IMR-90 (cell line): ENCODE data around the gene UBTFL1. TPM values are rescaled to one million over a fixed set of nuclear protein-coding genes. Genes with fewer than 3 reads are reported as not detected.
"Not testable (repeated sequence)": the region's sequence is repeated elsewhere in the genome, so short reads cannot be mapped to it uniquely, and the experiment has no call there.

ENCODE experiments used
- ATAC-seq: fragments of 200-7000 bp; cut with Tn5 transposase; 2 replicates; pipeline ENCODE4 v1.9.1; 2020; ENCODE audit warnings: low read depth, mild to moderate bottlenecking, moderate library complexity
- BruUV-seq: library from RNA; stranded (reverse); fragments of 400-500 nt; replicated peaks from 2 replicates; lab custom pipeline; 2021; lab: Mats Ljungman, UMichigan
- CTCF ChIA-PET: fragments of 300-600 bp; formaldehyde crosslinking; extraction: SDS; loops from one replicate; lab custom pipeline; 2021; ENCODE audit warnings: antibody characterized with exemption; lab: Yijun Ruan, JAX
- POLR2A ChIA-PET: fragments of 300-600 bp; sonication (Branson Sonifier 250); formaldehyde crosslinking; loops from one replicate; lab custom pipeline; 2022; ENCODE audit warnings: antibody characterized with exemption; ENCODE audit not compliant: unreplicated experiment; lab: Charles Lee
- DNase-seq: peaks from one replicate; pipeline ENCODE4 v3.0.0; 2013
- H2AFZ ChIP-seq: replicated peaks from 2 replicates; pipeline ENCODE3; 2013; ENCODE audit warnings: low read length, mild to moderate bottlenecking; ENCODE audit not compliant: poor library complexity
- H2AK5ac ChIP-seq: 2 replicates; pipeline ENCODE4 v1.6.1; 2013; ENCODE audit warnings: low read depth, low read length, inconsistent platforms
- H2AK9ac ChIP-seq: replicated peaks from 2 replicates; pipeline ENCODE3; 2013; ENCODE audit warnings: mild to moderate bottlenecking, low read depth, low read length, moderate library complexity; ENCODE audit not compliant: poor library complexity
- H2BK120ac ChIP-seq: 2 replicates; pipeline ENCODE4 v1.6.1; 2013; ENCODE audit warnings: low read depth, low read length, inconsistent platforms
- H2BK15ac ChIP-seq: 3 replicates; pipeline ENCODE4 v1.6.1; 2013; ENCODE audit warnings: low read depth, low read length, inconsistent platforms
- H2BK20ac ChIP-seq: 2 replicates; pipeline ENCODE4 v1.6.1; 2013; ENCODE audit warnings: low read depth, mild to moderate bottlenecking, inconsistent platforms, low read length, moderate library complexity
- H2BK5ac ChIP-seq: 2 replicates; pipeline ENCODE4 v1.6.1; 2013; ENCODE audit warnings: mild to moderate bottlenecking, low read depth, low read length, inconsistent platforms; ENCODE audit not compliant: poor library complexity, severe bottlenecking
- H3K14ac ChIP-seq: replicated peaks from 2 replicates; pipeline ENCODE4 v1.6.1; 2013; ENCODE audit warnings: low read depth, low read length, inconsistent platforms
- H3K18ac ChIP-seq: 2 replicates; pipeline ENCODE4 v1.6.1; 2013; ENCODE audit warnings: low read depth, low read length, control low read depth
- H3K23ac ChIP-seq: 2 replicates; pipeline ENCODE4 v1.6.1; 2013; ENCODE audit warnings: low read depth, low read length, inconsistent platforms
- H3K27ac ChIP-seq: 2 replicates; pipeline ENCODE4 v1.5.1; 2013; ENCODE audit warnings: mild to moderate bottlenecking, control low read depth, low read length; ENCODE audit not compliant: insufficient read depth
- H3K27me3 ChIP-seq: 2 replicates; pipeline ENCODE4 v1.6.1; 2013; ENCODE audit warnings: low read length; ENCODE audit not compliant: control insufficient read depth, insufficient read depth
- H3K36me3 ChIP-seq: 2 replicates; pipeline ENCODE4 v1.6.1; 2013; ENCODE audit warnings: low read length, mixed read lengths; ENCODE audit not compliant: control insufficient read depth, insufficient read depth
- H3K4ac ChIP-seq: 2 replicates; pipeline ENCODE4 v1.6.1; 2013; ENCODE audit warnings: low read depth, low read length, inconsistent platforms
- H3K4me1 ChIP-seq: 2 replicates; pipeline ENCODE4 v1.6.1; 2013; ENCODE audit warnings: low read length, mixed read lengths; ENCODE audit not compliant: control insufficient read depth, insufficient read depth
- H3K4me2 ChIP-seq: 2 replicates; pipeline ENCODE4 v1.6.1; 2013; ENCODE audit warnings: low read depth, mild to moderate bottlenecking, control low read depth, low read length, moderate library complexity
- H3K4me3 ChIP-seq: 2 replicates; pipeline ENCODE4 v1.5.1; 2013; ENCODE audit warnings: low read depth, mild to moderate bottlenecking, control low read depth, low read length, moderate library complexity; ENCODE audit not compliant: insufficient read depth
- H3K56ac ChIP-seq: 2 replicates; pipeline ENCODE4 v1.6.1; 2013; ENCODE audit warnings: low read length, inconsistent platforms; ENCODE audit not compliant: insufficient read depth; ENCODE audit errors: extremely low read depth
- H3K79me1 ChIP-seq, 2 experiments: 2 replicates each; pipeline ENCODE4 v1.6.1; 2013; ENCODE audit warnings: low read length in 2 of 2, inconsistent platforms in 1 of 2, low read depth in 1 of 2
- H3K9ac ChIP-seq: 2 replicates; pipeline ENCODE4 v1.6.1; 2013; ENCODE audit warnings: low read depth, low read length, control low read depth
- H3K9me1 ChIP-seq: 2 replicates; pipeline ENCODE4 v1.6.1; 2013; ENCODE audit warnings: low read length, inconsistent platforms; ENCODE audit not compliant: insufficient read depth
- H3K9me3 ChIP-seq: 2 replicates; pipeline ENCODE4 v1.6.1; 2013; ENCODE audit warnings: low read length; ENCODE audit not compliant: control insufficient read depth, insufficient read depth
- H4K20me1 ChIP-seq: 2 replicates; pipeline ENCODE4 v1.6.1; 2013; ENCODE audit warnings: low read length, inconsistent platforms; ENCODE audit not compliant: insufficient read depth
- H4K5ac ChIP-seq: 2 replicates; pipeline ENCODE4 v1.6.1; 2013; ENCODE audit warnings: mild to moderate bottlenecking, low read depth, low read length, control low read depth
- H4K8ac ChIP-seq, 2 experiments: 2 replicates each; pipeline ENCODE4 v1.6.1; 2013; ENCODE audit warnings: low read depth in 2 of 2, low read length in 2 of 2, control low read depth in 1 of 2, inconsistent platforms in 1 of 2
- H4K91ac ChIP-seq: 2 replicates; pipeline ENCODE4 v1.6.1; 2013; ENCODE audit warnings: low read depth, low read length, inconsistent platforms; ENCODE audit not compliant: insufficient read depth
- WGBS, 2 experiments: methylation state at CpG; one replicate each; pipeline versions ENCODE4 v1.1.5 to v1.1.7; 2013; ENCODE audit warnings: missing lambda C conversion rate in 2 of 2; ENCODE audit not compliant: insufficient read length in 1 of 2; ENCODE audit errors: extremely low coverage in 2 of 2; 5-methylcytosine and 5-hydroxymethylcytosine counted together
- dilution Hi-C: fragments of 300-500 bp; cut with HindIII; formaldehyde crosslinking; loops from one replicate; pipeline ENCODE4 v1.14.3; 2018; ENCODE audit warnings: low sequenced_read_pairs; ENCODE audit not compliant: unreplicated experiment
- in situ Hi-C: fragments of 300-500 bp; cut with MboI; formaldehyde crosslinking; loops from 3 replicates; pipeline ENCODE4 v1.14.3; 2019; ENCODE audit warnings: low sequenced_read_pairs, inconsistent platforms, mixed read lengths
- intact Hi-C: fragments of 100-400 bp; cut with micrococcal nuclease; formaldehyde crosslinking; loops from 2 replicates; pipeline ENCODE4 v1.10.0; 2022
- polyA plus RNA-seq, 3 experiments: library from polyadenylated mRNA; depleted of rRNA; stranded (reverse); fragments of >200 nt; gene quantifications; 2 replicates each; pipeline ENCODE4 v1.2.3, GENCODE V29; 2012; ENCODE audit warnings: low replicate concordance in 1 of 3
- total RNA-seq: library from RNA; depleted of rRNA; stranded (reverse); fragments of >200 nt; gene quantifications from 2 replicates; pipeline ENCODE4 v1.2.3, GENCODE V29; 2012

UBTFL1 gene
- total and polyA plus RNA-seq, 2 of the 4 experiments (the other 2 are of a cell fraction) = not detected

- H3K4me2 ChIP-seq, H3K4ac ChIP-seq, H2BK5ac ChIP-seq, H3K4me3 ChIP-seq, intact Hi-C loops, H3K23ac ChIP-seq, H3K14ac ChIP-seq, H2AK9ac ChIP-seq, H3K4me1 ChIP-seq, H2BK20ac ChIP-seq, H3K9ac ChIP-seq, H4K5ac ChIP-seq, H3K9me1 ChIP-seq, H3K56ac ChIP-seq, H2AFZ ChIP-seq, H3K36me3 ChIP-seq, H3K27me3 ChIP-seq, H2AK5ac ChIP-seq, H4K91ac ChIP-seq, H3K9me3 ChIP-seq, H2BK120ac ChIP-seq, H2BK15ac ChIP-seq, H3K27ac ChIP-seq, H4K20me1 ChIP-seq, dilution Hi-C loops, ATAC-seq, H4K8ac ChIP-seq, H3K79me1 ChIP-seq, in situ Hi-C loops, DNase-seq, H3K18ac ChIP-seq, POLR2A ChIA-PET, BruUV-seq, CTCF ChIA-PET: not testable (repeated sequence)
- no CpG with 5 or more reads among the region's 33 CpGs for WGBS, 2 experiments
These were observed 33.4 kb upstream of the UBTFL1 start for GRCh38 chr11:90052311-90052710.

- dilution Hi-C loops, H3K36me3 ChIP-seq, H3K4me2 ChIP-seq, BruUV-seq, H3K9ac ChIP-seq, H2BK5ac ChIP-seq, H3K4me3 ChIP-seq, H3K9me3 ChIP-seq, H3K23ac ChIP-seq, H3K27me3 ChIP-seq, H3K4ac ChIP-seq, H4K5ac ChIP-seq, H2BK20ac ChIP-seq, POLR2A ChIA-PET, H3K18ac ChIP-seq, CTCF ChIA-PET, H2BK120ac ChIP-seq, H3K56ac ChIP-seq, DNase-seq, in situ Hi-C loops, H2BK15ac ChIP-seq, H3K27ac ChIP-seq, H3K4me1 ChIP-seq, H3K9me1 ChIP-seq, H2AFZ ChIP-seq, H4K8ac ChIP-seq, H4K91ac ChIP-seq, ATAC-seq, H3K14ac ChIP-seq, H3K79me1 ChIP-seq, H2AK9ac ChIP-seq, H2AK5ac ChIP-seq, H4K20me1 ChIP-seq, intact Hi-C loops: not testable (repeated sequence)
- no CpG with 5 or more reads among the region's 28 CpGs for WGBS, 2 experiments
These were observed 32.2 kb upstream of the UBTFL1 start for GRCh38 chr11:90053545-90053944.
